ENCODE data around the gene PLK3. TPM values are rescaled to one million over a fixed set of nuclear protein-coding genes. Genes with fewer than 3 reads are reported as not detected.

Gene PLK3
- total and polyA plus RNA-seq, 2 donors (not counting 3 experiments of a cell fraction or from before 2014, with no cell fraction given), result 55.0 to 66.7 TPM

- Histone ChIP-seq H3K9ac (replicated peaks; ENCODE audit: extremely low read depth, insufficient read depth, low read length) (no peak overlapping the region), H3K9me3 (replicated peaks; ENCODE audit: control insufficient read depth, insufficient read depth, low read length) (no peaks in the 10 kb centered on the region), H3K4me2 (ENCODE audit: insufficient read depth, low read length) (no peak overlapping the region), H3K4me1 (ENCODE audit: control insufficient read depth, extremely low read depth, insufficient read depth, low read length) (no peaks in the 10 kb centered on the region), H3K36me3 (ENCODE audit: control insufficient read depth in 2 of 2, extremely low read depth in 1 of 2, insufficient read depth in 2 of 2, low read length in 2 of 2) (no peaks in the 10 kb centered on the region), H3K4me3 (replicated peaks in 1 of 3; ENCODE audit: insufficient read depth in 1 of 3, low read depth in 1 of 3, low read length in 3 of 3) (no peak overlapping the region), H2AFZ (ENCODE audit: low read depth, low read length) (no peak overlapping the region), H3K27me3 (ENCODE audit: control insufficient read depth in 2 of 2, insufficient read depth in 2 of 2, low read length in 2 of 2) (no peaks in the 10 kb centered on the region), H3K27ac (ENCODE audit: insufficient read depth, low read depth, low read length) (no peak overlapping the region), H4K20me1 (replicated peaks; ENCODE audit: control insufficient read depth, extremely low read depth, insufficient read depth, low read length) (no peaks in the 10 kb centered on the region), H3K9me1 (replicated peaks; ENCODE audit: control insufficient read depth, extremely low read depth, insufficient read depth, low read length) (no peaks in the 10 kb centered on the region), H3K79me2 (ENCODE audit: control insufficient read depth, insufficient read depth, low read length) (no peaks in the 10 kb centered on the region)
- dilution Hi-C loops (cut with MboI; ENCODE audit: extremely low pct_ligation_motif_present, low sequenced_read_pairs), result no loop called here
- CTCF ChIA-PET, result no interaction called here
- intact Hi-C loops (cut with micrococcal nuclease), result loop anchor here (10.0 kb wide), 1 partner anchor 655 kb away; the partner anchor contains the start of gene TESK2
- FAIRE-seq (no peak), DNase-seq (ENCODE audit: low read depth, low spot score) (no peak)
- TF ChIP-seq JUN (IDR thresholded peaks at IDR 0.05; ENCODE audit: borderline replicate concordance, insufficient read depth, insufficient read length, low read depth), result no peak
- TF ChIP-seq, protein P1, sequence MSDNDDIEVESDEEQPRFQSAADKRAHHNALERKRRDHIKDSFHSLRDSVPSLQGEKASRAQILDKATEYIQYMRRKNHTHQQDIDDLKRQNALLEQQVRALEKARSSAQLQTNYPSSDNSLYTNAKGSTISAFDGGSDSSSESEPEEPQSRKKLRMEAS (IDR thresholded peaks at IDR 0.05; ENCODE audit: insufficient read depth, insufficient read length), result no peak
- no peak for TF ChIP-seq CTCF (IDR thresholded peaks at IDR 0.05; ENCODE audit: extremely low read depth in 1 of 2, insufficient read depth in 1 of 2, low read depth in 1 of 2, low read length in 2 of 2)
- TF ChIP-seq MYC (IDR thresholded peaks at IDR 0.05; ENCODE audit: low read depth, low read length), result no peak
- TF ChIP-seq EZH2 (IDR thresholded peaks at IDR 0.05; ENCODE audit: borderline replicate concordance, low read depth, low read length, severe bottlenecking), result no peak
- TF ChIP-seq POLR2AphosphoS5 (IDR thresholded peaks at IDR 0.05; ENCODE audit: insufficient read depth, low read depth, low read length), result no peak
- TF ChIP-seq GATA2 (IDR thresholded peaks at IDR 0.05; ENCODE audit: insufficient read depth, insufficient read length, low read depth, low read length), result no peak
- no peak for TF ChIP-seq POLR2A (IDR thresholded peaks at IDR 0.05; ENCODE audit: low read depth, low read length)
- no peak for TF ChIP-seq FOS (IDR thresholded peaks at IDR 0.05; ENCODE audit: borderline replicate concordance, insufficient read depth, low read length)
- POLR2A ChIA-PET, result no interaction called here
- no TSS peak for BruUV-seq (replicated peaks)
These were observed 39.4 kb downstream of the PLK3 start for GRCh38 chr1:44839576-44839975.
